ENCODE measurements around the gene XRCC4. TPM values are rescaled to one million over a fixed set of nuclear protein-coding genes. Genes with fewer than 3 reads are reported as not detected.

Gene XRCC4
- total RNA-seq, 1 donor from 2014 or later, result 8.2 TPM

GRCh38 chr5:83322273-83322924, 245.1 kb downstream of the XRCC4 start:
- Mint-ChIP-seq H3K9me3 (no peaks in the 10 kb centered on the region), H3K4me1 (no peaks in the 10 kb centered on the region), H3K36me3 (ENCODE audit: low read depth) (no peaks in the 10 kb centered on the region), H3K27me3 (ENCODE audit: low read depth) (no peaks in the 10 kb centered on the region), H3K27ac (ENCODE audit: unreplicated experiment) (no peak overlapping the region), H3K4me3 (no peak overlapping the region)
- TF ChIP-seq CTCF (conservative IDR thresholded peaks at IDR 0.05), result no peak
- no peak for DNase-seq (ENCODE audit: low read depth, low spot score)

- H3K4me3 Mint-ChIP-seq, result no peak overlapping the region
- DNase-seq (ENCODE audit: low read depth, low spot score), result no peak
- H3K27ac Mint-ChIP-seq (ENCODE audit: unreplicated experiment), result no peak overlapping the region
- H3K27me3 Mint-ChIP-seq (ENCODE audit: low read depth), result no peaks in the 10 kb centered on the region
- H3K4me1 Mint-ChIP-seq, result no peaks in the 10 kb centered on the region
- no peaks in the 10 kb centered on the region for H3K36me3 Mint-ChIP-seq (ENCODE audit: low read depth)
- no peak for TF ChIP-seq CTCF (conservative IDR thresholded peaks at IDR 0.05)
- no peaks in the 10 kb centered on the region for H3K9me3 Mint-ChIP-seq
Observed at GRCh38 chr5:83323557-83324180, 246.3 kb downstream of the XRCC4 start.

- DNase-seq (ENCODE audit: low read depth, low spot score), result no peak
- Mint-ChIP-seq H3K36me3 (ENCODE audit: low read depth) (no peaks in the 10 kb centered on the region), H3K27me3 (ENCODE audit: low read depth) (no peaks in the 10 kb centered on the region), H3K4me1 (no peaks in the 10 kb centered on the region), H3K4me3 (no peak overlapping the region), H3K9me3 (no peaks in the 10 kb centered on the region), H3K27ac (ENCODE audit: unreplicated experiment) (no peak overlapping the region)
- no peak for TF ChIP-seq CTCF (conservative IDR thresholded peaks at IDR 0.05)
Observed at GRCh38 chr5:83331842-83332241, 254.5 kb downstream of the XRCC4 start.

GRCh38 chr5:83337453-83338035, 260.2 kb downstream of the XRCC4 start:
- H3K4me3 Mint-ChIP-seq, result no peak overlapping the region
- DNase-seq (ENCODE audit: low read depth, low spot score), result no peak
- no peaks in the 10 kb centered on the region for H3K27me3 Mint-ChIP-seq (ENCODE audit: low read depth)
- no peaks in the 10 kb centered on the region for H3K36me3 Mint-ChIP-seq (ENCODE audit: low read depth)
- peaks cover 2% of the 10 kb centered on the region for H3K9me3 Mint-ChIP-seq
- no peak for TF ChIP-seq CTCF (conservative IDR thresholded peaks at IDR 0.05)
- H3K27ac Mint-ChIP-seq (ENCODE audit: unreplicated experiment), result no peak overlapping the region
- no peaks in the 10 kb centered on the region for H3K4me1 Mint-ChIP-seq

GRCh38 chr5:83340511-83340918, 263.2 kb downstream of the XRCC4 start:
- Mint-ChIP-seq H3K27ac (ENCODE audit: unreplicated experiment) (no peak overlapping the region), H3K9me3 (peaks cover 2% of the 10 kb centered on the region), H3K4me3 (no peak overlapping the region), H3K27me3 (ENCODE audit: low read depth) (no peaks in the 10 kb centered on the region), H3K36me3 (ENCODE audit: low read depth) (no peaks in the 10 kb centered on the region), H3K4me1 (no peaks in the 10 kb centered on the region)
- TF ChIP-seq CTCF (conservative IDR thresholded peaks at IDR 0.05), result no peak
- no peak for DNase-seq (ENCODE audit: low read depth, low spot score)

Measured in neural crest cell (in vitro differentiated cells).